Measurements from ENCODE around the gene EOMES. TPM values are rescaled to one million over a fixed set of nuclear protein-coding genes. Genes with fewer than 3 reads are reported as not detected.

EOMES gene
- total and polyA plus RNA-seq, 9 donors = 0.05 to 2.2 (median 0.20) TPM; not detected in 2

- peak; percentile 21 to 68 (median 41) for DNase-seq
- TF ChIP-seq EP300 (IDR thresholded peaks at IDR 0.05) = no peak
- no peak for TF ChIP-seq CTCF (IDR thresholded peaks at IDR 0.05)
- TF ChIP-seq POLR2A (IDR thresholded peaks at IDR 0.05) = no peak
Measured at GRCh38 chr3:27666708-27667107, 55.4 kb downstream of the EOMES start.

GRCh38 chr3:27666272-27666671, 55.9 kb downstream of the EOMES start:
- no peaks in the 10 kb centered on the region for H3K36me3 ChIP-seq

More at GRCh38 chr3:27666708-27667107, 55.4 kb downstream of the EOMES start:
- 2 to 6% (median 2%) methylated on average over 3 of the region's 3 CpGs for WGBS, 3 donors
- H3K36me3 ChIP-seq = no peaks in the 10 kb centered on the region
- H3K4me1 ChIP-seq (ENCODE audit: insufficient read depth) = peaks cover 2% of the 10 kb centered on the region
- intact Hi-C loops (cut with DNase I) = loop anchor here in 1 of 4 donors (10.0 kb wide), 1 partner anchor 92 kb away; no protein-coding TSS in a partner anchor
- H3K4me3 ChIP-seq = no peak overlapping the region
- no peaks in the 10 kb centered on the region for H3K9me3 ChIP-seq
- H3K27ac ChIP-seq = no peak overlapping the region
- no peaks in the 10 kb centered on the region for H3K27me3 ChIP-seq

More at GRCh38 chr3:27666272-27666671, 55.9 kb downstream of the EOMES start:
- no peak for DNase-seq
- H3K9me3 ChIP-seq = no peaks in the 10 kb centered on the region
- WGBS, 3 donors = 2 to 11% (median 4%) methylated on average over 1 of the region's 1 CpG
- no peak overlapping the region for H3K4me3 ChIP-seq
- no peak overlapping the region for H3K27ac ChIP-seq
- intact Hi-C loops (cut with DNase I) = loop anchor here in 1 of 4 donors (10.0 kb wide), 1 partner anchor 91 kb away; no protein-coding TSS in a partner anchor
- H3K27me3 ChIP-seq = no peaks in the 10 kb centered on the region
- peaks cover 2% of the 10 kb centered on the region for H3K4me1 ChIP-seq (ENCODE audit: insufficient read depth)
- no peak for TF ChIP-seq CTCF (IDR thresholded peaks at IDR 0.05)

Other genes starting within 250 kb of the EOMES start
- 10 to 100 TPM; 14.8 to 26.7 (median 23.3) TPM for gene SLC4A7, start 237.9 kb downstream of the EOMES start, total RNA-seq
- 10 to 100 TPM in 1 of 2 donors, 1 to 10 TPM in 1; 4.5 to 11.3 TPM for gene SLC4A7, start 237.9 kb downstream of the EOMES start, polyA plus RNA-seq

Data from ovary (tissue), 9 donors.